GM10266 (cell line): ENCODE data around the gene DNHD1.

Experiments
- DNase-seq: peaks from one replicate; pipeline ENCODE4 v3.0.0; 2012; ENCODE audit errors: extremely low spot score
- CTCF ChIP-seq: IDR thresholded peaks from 2 replicates; pipeline ENCODE4 v1.5.1; 2012; ENCODE audit warnings: mild to moderate bottlenecking, low read depth; ENCODE audit not compliant: control insufficient read depth, insufficient read depth; ENCODE audit errors: missing control alignments

Gene DNHD1

GRCh38 chr11:6488342-6488741 lies 8.7 kb upstream of the DNHD1 start:
- no peak for TF ChIP-seq CTCF
- no peak for DNase-seq

GRCh38 chr11:6488821-6489220 lies 8.3 kb upstream of the DNHD1 start:
- DNase-seq, result no peak
- TF ChIP-seq CTCF, result no peak

DNA sequence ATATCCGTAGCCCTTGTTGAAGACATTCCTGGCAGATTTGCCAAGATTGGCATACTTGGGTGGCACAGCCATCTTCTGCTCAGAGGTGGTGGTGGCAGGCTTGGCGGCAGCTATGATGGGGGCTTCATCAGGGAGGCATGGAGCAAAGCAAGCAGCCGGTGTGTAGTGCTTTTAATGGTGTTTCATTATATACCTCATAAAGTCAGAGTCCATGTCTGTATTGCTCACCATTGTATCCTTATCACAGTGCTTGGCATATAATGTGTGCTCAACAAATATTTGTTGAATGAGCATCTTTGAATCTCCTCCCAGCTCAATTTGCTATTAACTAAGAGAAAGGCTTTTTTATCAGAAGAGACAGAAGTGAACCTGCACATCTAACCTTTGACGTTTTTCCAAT lies 7.8 kb upstream of the DNHD1 start:
- no peak for DNase-seq
- no peak for TF ChIP-seq CTCF

DNA sequence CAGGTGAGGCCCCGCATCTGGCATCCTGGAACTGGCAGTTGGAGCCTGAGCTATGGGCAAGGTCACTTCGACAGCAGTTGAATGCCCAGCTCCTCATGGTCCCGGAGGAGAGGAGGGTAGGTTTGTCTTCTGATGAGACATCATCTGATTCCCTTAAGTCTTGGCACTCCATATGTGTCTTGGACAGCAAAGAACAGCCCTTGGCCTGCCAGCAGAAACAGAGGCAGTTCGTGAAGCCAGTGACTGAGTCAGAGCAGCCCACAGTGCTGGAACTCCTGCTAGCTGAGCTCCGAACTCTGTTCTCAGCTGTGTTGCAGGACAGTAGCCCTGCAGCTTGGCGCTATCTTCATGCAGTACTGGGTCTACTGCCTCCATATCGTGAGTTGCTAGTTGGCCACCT lies 1.0 kb downstream of the DNHD1 start:
- no peak for TF ChIP-seq CTCF
- DNase-seq, result no peak

DNA sequence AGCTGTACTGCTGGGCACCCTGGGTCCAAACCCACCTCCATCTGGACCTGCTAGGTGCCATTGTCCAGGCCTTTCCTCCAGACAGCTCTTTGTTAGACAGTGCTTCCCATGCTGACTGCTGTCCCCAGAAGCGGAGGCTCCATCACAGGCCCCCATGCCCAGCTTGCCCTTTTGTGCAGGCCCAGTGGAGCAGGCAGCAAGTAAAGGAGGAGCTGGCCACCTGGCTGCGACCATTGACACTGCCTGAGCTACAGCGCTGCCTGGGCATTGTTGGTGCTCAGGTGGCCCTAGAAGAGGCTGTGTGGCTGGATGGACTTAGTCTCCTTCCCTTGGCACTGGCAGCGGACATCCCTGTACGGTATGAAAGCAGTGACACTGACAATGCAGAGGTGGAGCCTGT lies 1.5 kb downstream of the DNHD1 start:
- TF ChIP-seq CTCF, result no peak
- no peak for DNase-seq

DNA sequence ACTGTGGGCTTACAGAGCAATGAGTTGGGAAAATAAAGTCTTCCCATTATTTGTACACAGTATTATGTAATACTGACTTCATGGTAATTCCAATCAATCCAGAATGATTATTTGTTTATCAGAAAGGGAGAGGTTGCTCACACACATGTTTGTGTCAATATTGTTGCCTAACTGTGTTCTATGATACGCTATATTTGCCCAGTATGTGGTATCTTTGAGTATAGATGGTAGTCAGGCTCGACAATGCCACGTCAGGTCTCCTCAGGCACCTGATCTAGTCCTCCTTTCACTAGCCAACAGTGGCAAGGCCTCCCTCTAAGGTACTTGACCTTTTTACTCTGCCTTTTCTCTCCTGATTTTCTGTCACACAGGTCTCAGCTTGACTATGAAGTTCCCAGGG lies 5.3 kb downstream of the DNHD1 start:
- DNase-seq, result no peak
- TF ChIP-seq CTCF, result no peak

- DNase-seq, result no peak
- TF ChIP-seq CTCF, result no peak
These were observed 7.1 kb downstream of the DNHD1 start for GRCh38 chr11:6504166-6504565.
